Stimulated activated CD4-positive, alpha-beta T cell treated with anti-CD3 and anti-CD28 coated beads, TNF-alpha, amount 100 ng/mL, for 24 hours (primary cell): ENCODE data around the gene SLC34A1.
"Not testable (repeated sequence)": the region's sequence is repeated elsewhere in the genome, so short reads cannot be mapped to it uniquely, and the experiment has no call there.

Experiments
- DNase-seq, 3 experiments: peaks; one replicate each; pipeline ENCODE4 v3.0.0-alpha.2; 2020; ENCODE audit warnings: low read depth in 3 of 3

The SLC34A1 gene

DNA sequence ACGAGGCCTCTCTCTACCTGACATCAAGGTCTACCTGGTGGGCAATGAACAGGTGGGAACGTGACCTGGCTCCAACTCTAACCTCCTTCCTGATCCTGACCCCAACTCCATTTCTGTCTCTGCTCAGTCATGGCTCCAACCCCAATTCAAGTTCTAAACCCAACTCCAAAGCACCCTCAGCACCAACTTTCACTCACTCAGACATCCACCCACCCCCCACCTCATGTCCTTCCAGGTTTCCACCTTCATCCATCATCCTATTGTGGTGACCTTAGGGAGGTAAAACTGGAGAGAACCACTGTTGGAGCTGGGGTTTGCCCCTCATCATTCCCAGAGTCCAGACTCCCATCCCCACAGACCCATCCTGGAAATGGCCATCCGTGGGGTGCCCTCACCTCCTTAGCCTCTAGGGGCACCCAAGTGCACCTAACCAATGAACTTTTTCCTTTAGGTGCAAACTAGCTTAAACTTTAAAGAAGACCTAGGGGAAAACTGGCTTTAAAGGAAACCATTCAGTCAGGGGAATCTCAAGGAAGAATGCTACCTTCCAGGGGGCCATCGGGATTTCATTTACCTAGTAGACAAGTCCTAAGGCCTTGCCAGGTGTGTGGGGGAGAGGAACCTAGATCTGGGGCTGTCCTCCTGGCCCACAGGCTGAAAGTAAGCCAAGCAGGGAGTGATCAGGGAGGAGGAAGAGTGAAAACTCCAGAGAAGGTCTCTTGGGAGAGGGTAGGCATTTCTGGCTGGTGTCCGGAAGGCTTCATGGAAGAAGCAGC lies 15.2 kb upstream of the SLC34A1 start:
- DNase-seq, result no peak

DNA sequence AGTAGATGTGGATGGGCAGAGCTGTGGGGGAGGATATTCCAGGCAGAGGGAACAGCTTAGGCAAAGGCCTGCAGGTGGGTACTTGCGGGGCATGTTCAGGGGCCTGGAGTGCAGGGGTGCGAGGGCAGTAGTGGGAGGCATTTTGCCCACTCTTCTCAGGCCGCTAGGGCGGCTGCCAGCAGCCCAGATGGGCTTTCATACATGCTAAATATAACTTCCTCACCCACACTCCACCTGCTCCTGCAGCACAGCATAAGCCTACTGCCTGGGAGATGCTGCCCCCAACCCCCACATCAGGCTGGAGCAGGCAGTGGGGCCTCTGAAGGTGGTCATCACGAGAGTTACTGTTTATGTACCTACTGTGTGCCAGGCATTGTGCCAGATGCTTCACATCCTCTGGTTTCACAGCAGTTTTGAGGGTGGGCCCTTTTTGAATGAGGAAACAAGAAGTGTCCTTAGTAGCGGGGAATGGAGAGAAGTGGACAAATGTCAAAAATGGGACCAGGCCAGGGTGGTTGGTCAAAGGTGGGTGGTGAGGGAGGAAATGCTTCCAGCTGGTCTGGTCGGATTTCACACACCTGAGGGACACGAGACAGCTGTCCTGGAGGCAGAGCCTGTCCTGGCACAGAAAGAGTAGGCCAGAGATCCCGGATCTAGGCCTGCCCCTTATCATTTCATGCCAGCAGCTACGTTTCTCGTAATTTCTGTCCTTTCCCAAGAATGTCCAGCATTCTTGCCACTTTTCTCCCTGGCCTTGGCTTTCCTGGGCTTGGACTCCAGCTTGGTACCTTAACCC lies 14.4 kb upstream of the SLC34A1 start:
- DNase-seq, result no peak

DNA sequence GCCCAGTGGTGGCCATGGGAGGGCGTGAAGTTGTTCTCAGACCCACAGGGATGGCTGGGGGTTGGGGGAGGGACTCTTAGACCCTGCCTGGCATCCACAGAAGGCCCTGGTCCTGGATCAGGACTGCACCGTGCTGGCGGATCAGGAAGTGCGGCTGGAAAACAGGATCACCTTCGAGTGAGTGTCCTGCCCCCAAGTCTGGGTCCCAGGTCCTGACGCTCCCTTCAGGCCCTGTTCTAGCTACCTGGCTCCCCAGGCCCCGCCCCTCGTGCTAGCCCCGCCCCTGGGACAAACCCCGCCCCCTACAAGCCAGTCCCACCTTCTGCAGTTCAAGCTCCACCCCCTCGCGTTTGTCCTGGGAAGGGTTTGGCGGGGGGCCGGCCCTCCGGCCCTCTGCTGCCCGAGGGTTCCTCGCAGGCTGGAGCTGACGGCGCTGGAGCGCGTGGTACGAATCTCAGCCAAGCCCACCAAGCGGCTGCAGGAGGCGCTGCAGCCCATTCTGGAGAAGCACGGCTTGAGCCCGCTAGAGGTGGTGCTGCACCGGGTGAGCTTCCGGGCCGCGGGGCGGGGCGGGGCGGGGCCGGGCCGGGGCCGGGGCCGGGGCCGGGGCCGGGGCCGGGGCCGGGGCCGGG lies 13.6 kb upstream of the SLC34A1 start:
- DNase-seq, result peak in 1 of 3 experiments; percentile 61

DNA sequence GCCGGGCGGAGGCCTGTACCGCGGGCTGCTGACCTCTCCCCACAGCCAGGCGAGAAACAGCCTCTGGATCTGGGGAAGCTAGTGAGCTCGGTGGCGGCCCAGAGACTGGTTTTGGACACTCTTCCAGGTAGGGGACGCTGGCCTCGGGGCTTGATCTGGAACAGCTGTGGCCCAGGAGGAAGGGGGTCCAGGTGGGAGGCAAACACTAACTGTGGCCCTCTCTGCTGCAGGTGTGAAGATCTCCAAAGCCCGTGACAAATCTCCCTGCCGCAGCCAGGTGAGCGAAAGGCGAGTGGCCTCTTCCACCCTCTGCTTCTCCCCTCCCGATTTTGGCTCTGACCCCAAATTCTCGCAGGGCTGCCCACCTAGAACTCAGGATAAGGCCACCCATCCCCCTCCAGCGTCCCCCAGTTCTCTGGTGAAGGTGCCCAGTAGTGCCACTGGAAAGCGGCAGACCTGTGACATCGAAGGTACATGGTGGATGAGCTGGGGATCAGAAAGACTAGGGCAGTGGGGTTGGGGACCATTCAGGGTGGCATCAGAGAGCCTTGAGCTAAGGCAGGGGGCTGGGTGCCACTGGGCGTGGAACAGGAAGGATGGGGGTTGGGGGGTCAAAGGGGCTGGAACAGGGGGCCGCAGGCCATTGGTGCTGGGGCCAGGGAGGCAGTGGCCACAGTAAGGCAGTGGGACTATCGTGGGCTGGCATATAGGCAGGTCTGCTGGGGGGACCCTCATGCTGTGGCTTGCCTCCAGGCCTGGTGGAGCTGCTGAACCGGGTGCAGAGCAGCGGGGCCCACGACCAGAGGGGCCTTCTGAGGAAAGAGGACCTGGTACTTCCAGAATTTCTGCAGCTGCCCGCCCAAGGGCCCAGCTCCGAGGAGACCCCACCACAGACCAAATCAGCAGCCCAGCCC lies 12.9 kb upstream of the SLC34A1 start:
- no peak for DNase-seq

DNA sequence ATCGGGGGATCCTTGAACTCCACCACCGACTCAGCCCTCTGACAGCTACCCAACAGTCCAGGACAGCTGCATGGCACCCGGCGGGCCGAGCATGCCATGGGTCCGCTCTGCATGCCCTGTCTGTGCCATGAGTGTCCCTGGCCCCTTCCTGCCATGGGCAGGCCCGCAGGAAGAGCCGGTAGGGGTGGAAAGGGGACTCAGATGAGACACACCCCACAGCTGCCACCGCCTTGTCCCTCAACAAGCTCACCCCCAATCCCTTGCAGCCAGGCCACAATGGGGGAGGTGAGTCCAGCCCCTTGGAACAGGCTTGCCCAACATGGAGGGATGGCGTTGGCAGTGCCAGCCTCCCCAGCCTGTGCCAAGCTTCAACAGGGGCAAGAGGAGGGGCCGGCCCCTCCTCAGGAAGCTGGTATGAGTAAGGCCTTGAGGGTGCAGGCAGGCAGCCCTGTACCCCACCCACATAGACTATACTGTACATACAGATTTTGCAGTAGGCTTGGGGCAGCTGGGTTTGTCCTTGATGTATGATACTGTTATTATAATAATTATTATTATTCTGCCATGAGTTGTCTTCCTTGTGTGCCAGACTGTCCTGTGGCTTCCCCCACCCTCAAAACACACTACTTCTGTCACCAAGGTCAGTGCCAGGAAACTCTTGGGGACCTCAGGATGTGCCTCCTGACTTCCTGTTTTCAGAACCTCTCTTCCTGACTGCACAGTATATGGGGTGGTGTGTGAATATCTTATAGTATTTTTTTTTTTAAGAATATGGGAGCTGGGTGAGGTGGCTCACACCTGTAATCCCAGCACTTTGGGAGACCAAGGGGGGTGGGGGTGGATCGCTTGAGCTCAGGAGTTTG lies 12.0 kb upstream of the SLC34A1 start:
- DNase-seq, result no peak

DNA sequence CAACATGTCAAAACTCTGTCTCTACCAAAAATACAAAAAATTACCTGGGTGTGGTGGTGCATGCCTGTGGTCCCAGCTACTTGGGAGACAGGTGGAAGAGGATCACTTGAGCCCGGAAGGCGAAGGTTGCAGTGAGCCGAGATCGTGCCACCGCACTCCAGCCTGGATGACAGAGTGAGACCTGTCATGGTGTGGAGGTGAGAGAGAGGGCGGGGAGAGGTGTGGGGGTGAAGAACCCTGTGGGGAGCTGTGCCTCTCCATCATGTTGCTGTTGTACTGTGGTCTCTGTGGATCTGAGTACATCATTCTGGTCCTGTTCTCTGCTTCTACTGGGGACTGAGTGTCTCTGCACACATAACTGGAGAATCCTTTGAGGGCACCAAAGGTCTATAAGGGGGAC lies 11.3 kb upstream of the SLC34A1 start:
- no peak for DNase-seq

DNA sequence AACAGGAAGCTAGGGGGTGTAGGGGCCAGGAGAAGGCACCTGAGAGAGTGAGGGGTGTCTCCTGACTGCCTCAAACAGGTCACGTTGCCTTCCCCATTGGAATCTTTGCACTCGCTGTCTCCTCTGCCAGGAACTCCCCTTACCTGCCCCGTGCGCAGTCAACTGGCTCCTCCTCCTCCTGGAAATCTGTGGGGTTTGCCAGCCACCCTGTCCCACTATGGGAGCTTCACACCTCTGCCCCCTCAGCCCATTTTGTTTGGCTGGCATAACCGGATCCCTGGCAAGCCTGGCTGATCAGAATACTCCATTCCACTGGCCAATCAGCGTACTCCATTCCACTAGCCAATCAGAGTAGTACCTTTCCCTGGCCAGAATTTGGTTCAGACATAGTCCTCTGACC lies 10.4 kb upstream of the SLC34A1 start:
- no peak for DNase-seq

DNA sequence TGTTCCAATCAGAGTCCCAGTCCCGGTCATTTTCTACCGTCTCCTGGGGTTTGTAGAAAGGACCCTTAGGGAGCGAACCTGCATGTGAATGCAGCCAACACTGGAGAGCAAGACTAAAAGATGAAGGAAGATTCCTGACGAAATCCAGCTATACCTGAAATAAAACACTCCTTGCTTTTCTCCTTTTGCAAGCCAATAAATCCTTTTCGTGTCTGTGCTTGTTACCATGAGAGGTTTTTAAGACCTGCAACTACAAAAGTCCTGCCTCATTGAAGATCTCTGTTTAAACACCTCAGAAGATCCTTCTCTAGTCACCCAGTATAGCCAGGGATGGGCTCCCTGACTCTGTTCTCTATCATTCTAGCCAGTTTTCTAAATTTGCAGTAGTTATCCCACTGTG lies 10.0 kb upstream of the SLC34A1 start:
- DNase-seq, result no peak

DNA sequence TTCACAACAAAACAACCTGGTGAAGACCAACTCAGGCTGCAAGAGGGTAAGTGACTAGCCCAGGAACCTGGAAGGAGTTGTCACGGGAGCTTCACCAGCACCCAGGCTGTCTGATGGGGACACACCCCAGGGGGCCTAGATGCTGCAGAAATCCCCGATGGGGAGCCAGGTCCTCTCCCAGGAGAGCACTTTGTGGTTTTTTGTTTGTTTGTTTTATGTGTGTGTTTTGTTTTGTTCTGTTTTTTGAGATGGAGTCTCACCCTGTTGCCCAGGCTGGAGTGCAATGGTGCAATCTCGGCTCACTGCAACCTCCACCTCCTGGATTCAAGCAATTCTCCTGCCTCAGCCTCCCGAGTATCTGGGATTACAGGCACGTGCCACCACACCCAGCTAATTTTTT lies 8.7 kb upstream of the SLC34A1 start:
- DNase-seq, result not testable (repeated sequence)

DNA sequence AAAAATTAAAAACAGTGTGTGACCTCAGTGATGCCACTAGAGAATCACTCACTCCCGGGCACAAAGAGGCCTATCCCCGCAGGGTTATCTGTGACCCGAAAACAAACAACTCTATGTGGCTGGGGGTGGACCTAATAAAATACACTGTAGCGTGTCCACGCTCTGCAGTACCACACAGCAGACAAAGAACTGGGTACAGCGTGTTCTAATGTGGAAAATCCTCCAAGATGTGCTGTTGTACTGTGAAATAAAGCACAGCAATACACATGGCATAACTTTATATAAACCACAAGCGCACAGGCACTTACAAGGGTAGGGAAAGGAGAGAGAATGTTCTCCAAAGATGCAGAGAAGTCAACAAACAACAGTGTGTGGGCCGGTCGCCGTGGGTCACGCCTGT lies 8.1 kb upstream of the SLC34A1 start:
- no peak for DNase-seq

DNA sequence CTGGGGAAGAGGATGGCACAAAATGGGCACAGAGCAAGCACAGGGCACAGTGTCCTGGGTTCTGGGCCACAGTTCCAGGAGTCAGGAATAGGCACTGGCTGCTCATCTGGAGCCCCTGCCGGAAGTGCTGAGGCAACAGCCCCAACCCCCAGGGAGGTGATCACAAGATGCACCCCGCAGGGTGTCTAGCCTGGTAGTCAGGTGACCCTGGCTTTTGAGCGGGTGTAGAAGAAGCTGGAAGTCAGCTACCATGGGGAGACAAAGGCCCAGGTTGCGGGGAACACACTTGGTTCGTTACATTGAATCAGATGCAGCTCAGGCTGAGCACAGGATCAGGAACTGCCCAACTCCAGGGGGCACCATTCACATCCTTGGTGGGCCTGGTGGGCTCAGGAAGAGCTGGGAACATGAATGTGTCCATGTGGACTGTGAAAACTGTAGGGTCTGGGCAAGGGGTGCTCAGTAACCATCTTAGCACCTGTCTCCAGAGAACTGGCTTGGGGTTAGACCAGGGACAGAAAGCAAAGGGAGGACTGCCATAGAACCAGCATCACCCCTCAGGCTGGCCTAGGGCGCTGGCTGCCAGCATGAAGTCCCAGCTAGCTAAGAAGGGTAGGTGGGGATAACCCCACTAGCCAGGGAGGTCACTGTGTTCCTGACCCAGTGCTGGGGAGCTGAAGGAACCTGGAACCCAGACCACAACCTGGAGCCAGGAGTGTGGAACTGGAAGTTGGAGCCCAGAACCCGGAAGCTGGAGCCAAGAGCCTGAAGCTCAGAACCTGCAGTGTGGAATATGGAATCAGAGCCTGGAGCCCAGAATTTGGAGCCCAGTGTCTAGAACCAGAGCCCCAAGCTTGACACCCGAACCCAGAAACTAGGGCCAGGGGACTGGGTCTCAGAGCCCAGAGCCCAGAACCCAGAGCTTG lies 6.1 kb upstream of the SLC34A1 start:
- no peak for DNase-seq

DNA sequence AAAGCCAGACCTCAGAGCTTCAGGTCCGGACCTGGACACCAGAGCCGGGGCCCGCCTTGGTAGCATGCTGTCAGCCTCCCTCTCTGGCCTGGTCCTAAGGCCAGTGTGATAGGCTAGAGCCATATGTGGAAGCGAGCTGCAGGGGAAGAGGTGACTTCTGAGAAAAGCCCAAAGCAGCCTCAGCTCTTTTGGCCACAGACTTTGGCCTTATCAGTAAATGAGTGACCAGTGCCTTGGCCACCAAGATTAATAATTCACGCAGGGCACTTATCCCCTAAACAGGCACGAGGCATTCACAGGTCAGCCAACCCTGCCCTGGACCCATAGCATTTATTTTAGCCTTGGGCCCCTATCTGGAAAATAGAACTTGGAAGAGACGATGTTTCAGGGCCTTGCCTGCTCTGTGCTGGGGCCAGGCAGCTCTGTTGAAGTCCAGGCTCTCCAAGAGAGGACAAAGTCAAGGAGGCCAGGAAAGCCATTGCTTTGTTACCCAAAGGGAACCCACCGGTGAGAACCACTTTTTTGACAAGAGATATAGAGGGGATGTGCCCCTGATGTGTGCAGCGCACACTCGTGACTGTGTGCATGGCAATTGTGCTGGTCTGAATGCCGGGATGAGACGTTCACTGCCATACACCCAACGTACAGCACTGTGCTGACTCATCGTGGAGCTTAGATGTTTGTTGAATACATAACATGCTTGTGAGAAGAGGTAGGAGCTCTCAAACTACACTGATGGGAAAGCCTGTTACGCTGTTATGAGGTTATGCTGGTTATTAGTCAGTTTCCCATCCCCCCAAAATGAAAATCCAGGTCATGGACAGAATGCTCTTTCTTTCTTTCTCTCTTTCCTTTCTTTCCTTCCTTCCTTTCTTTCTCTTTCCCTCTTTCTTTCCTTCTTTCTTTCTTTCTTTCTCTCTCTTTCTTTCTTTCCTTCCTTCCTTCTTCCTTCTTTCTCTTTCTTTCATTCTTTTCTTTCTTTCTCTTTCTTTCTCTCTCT lies 5.0 kb upstream of the SLC34A1 start:
- DNase-seq, result no peak

DNA sequence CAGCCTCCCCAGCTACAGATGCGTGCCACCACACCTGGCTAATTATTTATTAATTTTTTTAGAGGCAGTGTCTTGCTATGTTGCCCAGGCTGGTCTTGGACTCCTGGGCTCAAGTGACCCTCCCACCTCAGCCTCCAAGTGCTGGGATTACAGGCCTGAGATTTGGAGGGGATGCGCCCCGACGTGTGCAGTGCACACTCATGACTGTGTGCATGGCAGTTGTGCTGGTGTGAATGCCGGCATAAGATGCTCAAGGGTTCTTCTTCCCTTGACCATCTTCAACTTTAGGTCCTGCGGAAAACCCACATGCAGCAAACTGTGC lies 3.5 kb upstream of the SLC34A1 start:
- DNase-seq, result no peak

DNA sequence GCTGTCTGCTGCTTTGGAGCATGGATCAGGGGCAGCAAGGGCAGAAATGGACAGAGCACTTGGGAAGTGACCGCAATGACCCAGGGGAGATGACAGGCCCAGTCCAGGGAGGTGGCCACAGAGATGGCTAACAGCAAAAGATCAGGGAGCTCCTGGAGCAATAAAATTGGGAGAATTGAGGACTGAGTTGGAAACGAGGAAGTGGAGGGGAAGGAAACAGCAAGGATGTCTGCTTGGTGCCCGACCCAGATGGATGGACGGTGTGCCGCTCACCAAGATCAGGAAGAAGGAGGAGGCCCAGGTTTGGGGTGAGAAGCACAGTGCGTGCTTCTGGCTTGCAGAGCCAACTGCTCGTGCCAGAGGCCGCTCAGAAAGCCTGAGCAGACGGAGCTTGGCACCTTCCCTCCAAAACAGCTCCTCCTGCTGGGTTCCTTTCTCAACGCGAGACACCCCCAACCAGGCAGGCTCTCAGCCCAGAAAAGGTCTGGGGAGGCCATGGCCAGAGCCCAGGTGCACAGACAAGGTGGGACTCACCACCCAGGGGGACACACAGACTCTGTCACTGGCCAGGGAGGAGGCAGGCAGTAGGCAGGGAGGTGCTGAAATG lies 1.7 kb upstream of the SLC34A1 start:
- DNase-seq, result no peak

DNA sequence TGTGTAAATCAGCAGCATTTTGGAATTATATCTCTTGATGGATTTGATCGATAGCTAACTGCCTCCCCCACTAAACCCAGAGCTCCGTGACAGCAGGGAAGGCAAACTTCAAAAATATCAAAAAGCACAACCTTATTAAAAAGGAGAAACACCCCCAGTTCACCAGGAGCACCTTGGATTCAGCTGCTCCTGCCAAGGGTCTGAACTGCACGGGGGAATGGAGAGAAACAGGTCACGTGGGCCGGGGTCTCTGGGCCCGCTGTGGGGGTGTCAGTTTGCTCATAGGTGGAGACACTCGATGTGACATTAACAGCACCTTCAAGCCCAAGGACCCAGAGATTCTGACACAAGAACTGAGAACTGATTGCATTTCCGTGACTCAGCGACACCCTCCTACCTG lies 1.1 kb upstream of the SLC34A1 start:
- DNase-seq, result no peak

DNA sequence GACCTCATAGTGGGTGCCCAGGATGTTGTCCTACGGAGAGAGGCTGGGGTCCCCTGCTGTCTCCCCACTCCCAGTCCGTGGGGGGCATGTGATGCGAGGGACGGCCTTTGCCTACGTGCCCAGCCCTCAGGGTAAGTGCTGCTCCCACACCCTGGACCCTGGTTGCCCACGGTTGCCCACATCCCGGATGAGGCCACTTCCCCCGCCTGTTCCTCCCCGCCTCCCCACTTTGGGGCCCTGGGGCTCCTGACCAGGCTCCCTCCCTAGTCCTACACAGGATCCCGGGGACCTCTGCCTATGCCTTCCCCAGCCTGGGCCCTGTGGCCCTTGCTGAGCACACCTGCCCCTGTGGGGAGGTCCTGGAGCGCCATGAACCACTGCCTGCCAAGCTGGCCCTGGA lies 1.5 kb downstream of the SLC34A1 start:
- no peak for DNase-seq

DNA sequence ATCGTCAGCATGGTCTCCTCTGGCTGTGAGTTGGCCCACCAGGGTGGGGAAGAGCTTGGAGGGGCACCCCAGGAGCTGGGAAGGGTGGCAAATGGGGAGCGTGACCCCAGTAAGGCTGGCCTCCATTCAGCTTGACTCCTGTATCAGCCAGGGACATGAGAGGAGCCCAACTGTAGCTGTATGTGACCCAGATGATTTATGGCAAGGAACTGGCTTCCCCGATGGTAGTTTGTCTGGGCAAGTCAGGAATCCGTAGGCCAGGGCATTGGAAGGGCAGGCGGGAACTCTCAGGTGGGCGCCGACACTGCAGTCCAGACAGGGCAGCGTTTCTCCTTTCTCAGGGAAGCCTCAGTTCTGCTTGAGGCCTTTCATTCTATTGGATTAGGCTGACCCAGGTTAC lies 2.3 kb downstream of the SLC34A1 start:
- no peak for DNase-seq

DNA sequence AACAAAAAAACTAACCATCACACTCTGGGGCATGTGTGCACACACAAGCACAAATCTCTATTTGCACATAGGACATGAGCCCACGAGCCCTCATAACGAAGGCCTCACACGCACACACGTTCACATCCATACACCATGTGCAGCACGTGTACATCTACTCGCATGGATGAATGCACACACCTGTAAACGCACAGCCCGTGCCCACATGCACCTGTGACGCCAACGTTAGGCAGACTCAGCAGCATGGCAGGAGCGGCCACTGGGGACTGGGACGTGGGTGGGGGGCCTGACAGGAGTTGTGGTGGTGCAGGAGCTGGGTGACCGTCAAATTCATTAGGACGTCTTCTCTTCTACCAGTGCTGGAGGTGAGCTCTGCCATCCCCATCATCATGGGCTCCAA lies 3.2 kb downstream of the SLC34A1 start:
- no peak for DNase-seq
